HPDE6-E6E7 (cell line): ENCODE measurements around the gene ASB2.
A peak's percentile ranks its signal among the peaks of the same experiment; 100 is the strongest.

ENCODE experiments used
- DNase-seq: peaks from one replicate; pipeline ENCODE4 v3.0.0; 2011; ENCODE audit warnings: missing footprints; ENCODE audit errors: extremely low spot score

ASB2 gene

GRCh38 chr14:93950948-93951634 is 25.3 kb downstream of the ASB2 start:
- no peak for DNase-seq

- no peak for DNase-seq
Measured at GRCh38 chr14:93949511-93950075, 26.8 kb downstream of the ASB2 start.

- DNase-seq = no peak
Measured at GRCh38 chr14:93947282-93947681, 29.1 kb downstream of the ASB2 start.

GRCh38 chr14:93946541-93947090 is 29.8 kb downstream of the ASB2 start:
- DNase-seq = no peak

GRCh38 chr14:93946104-93946503 is 30.3 kb downstream of the ASB2 start:
- no peak for DNase-seq

DNA sequence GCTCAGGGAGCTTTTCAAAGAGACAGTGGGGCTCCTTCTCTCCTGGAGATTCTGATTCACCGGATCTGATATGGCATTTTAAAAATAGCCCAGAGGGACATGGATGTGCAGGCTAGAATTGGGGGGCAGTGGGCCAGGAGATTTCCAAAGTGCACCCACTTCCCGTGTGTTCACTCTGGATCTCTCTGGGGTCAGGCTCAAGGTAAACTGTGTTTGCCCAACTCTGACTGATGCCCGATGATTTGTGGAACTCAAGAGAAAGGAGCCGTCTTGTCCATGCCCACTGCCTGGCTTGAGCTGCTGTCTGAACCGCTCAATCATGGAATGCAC is 31.3 kb downstream of the ASB2 start:
- no peak for DNase-seq

DNA sequence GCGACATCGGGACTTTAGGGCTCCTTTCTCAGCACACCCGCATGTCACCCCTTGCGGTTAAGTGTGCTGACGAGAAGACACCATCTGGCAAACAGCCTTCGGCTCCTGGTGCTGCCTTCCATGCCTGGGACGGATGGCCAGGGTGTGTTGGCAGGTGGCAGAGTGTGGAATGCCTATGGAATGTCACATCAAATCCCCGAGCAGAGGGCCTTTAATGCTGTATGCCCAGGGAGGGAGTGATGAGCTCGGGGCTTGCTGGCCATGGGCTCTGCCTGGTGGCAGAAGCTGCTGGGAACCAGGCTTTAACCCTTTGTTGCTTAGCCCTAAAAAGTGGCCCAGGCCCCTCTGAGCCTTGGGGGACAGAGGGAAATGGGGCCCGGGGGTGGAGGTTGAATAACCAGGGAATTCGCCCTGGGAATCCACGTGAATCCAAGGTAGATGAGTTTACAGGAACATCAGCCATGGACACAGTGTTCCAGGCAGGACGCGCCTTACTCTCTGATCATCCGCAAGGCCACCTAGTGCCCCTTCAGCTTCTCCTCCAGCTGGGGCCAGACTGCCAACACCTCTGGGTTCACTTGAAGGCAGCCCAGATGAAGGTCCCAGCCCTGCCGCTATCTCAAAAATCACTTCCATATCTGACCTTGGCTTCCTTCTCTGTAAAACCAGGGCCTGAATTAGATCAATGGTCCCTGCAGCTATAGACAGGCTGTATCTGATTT is 31.9 kb downstream of the ASB2 start:
- DNase-seq = no peak

- DNase-seq = no peak
Measured at GRCh38 chr14:93943930-93944329, 32.4 kb downstream of the ASB2 start.

DNA sequence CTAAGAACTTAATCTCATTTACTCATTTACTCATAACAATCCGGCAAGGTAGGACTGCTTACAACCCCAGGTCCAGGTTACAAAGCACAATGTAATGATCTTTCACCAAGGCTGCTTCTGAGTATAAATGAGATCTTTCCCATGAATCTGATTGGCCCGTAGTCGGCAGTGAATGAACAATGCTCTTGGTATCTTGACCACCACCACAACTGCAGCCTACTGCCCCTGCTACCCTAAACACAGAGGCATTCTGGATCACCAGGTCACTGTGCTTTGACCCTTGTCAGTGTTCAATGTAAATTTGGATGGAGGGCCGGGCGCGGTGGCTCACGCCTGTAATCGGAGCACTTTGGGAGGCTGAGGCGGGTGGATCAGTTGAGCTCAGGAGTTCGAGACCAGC is 33.3 kb downstream of the ASB2 start:
- no peak for DNase-seq

GRCh38 chr14:93941293-93941910 is 35.0 kb downstream of the ASB2 start:
- DNase-seq = peak; percentile 84

DNA sequence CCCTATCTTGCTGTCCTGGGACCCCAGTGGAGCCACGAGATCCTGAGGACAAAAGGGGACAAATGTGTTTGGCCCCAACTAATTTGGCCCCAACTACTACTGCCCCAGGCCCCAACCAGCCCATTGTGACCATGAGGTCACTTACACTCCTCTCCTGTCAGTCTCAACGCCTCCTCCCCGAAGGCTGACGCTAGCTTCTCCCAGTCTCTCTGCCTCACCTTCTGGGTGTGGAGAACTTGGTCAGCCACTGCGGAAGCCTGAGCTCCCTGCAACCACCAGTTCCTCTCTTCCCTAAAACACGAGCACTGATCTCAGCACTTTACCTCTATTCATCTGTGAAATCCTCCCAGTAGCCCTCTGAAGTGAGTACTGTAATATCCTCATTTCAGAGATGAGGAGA is 35.9 kb downstream of the ASB2 start:
- no peak for DNase-seq

DNA sequence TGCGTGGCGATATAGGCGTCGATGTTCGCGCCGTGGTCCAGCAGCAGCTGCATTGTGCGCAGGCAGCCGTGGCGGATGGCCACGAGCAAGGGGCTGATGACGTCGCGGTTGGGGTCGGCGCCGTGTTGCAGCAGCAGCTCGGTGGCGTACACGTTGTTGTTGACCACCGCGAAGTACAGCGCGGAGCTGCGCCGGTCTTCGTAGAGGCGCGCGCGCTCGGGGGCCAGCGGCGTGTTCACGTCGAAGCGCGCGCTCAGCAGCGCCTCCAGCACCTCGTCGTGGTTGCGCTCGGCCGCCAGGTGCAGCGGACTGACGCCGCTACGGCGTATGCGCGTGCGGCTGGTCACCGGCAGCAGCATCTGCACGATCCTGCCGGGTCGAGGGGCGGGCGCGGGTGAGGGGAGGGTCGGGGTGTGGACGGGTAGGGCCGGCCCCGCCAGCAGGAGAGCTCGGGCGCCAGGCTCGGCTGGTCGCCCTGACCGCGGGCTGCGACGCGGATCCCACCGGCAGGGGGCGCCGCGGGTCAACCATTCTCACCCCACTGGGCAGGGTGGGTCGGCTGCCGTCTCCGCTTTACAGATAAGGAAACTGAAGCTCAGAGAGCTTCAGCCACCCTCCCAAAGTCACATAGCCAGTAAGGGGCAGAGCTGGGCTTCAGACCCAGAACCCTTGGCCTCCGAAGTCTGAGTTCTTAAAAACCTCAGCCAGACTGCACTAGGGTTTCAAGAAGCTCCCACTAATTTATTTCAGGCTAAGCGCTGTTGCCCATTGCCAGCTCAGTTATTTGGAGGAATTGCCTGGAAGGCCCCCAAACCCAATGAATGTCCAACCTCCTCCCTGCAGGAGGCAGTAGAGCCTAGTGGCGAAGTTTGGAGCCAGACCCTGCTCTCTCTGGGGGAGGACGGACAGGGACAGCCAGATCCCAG is 36.8 kb downstream of the ASB2 start:
- peak; percentile 63 for DNase-seq

GRCh38 chr14:93938751-93939303 is 37.5 kb downstream of the ASB2 start:
- no peak for DNase-seq

GRCh38 chr14:93937519-93937918 is 38.9 kb downstream of the ASB2 start:
- peak; percentile 95 for DNase-seq

GRCh38 chr14:93936926-93937325 is 39.4 kb downstream of the ASB2 start:
- DNase-seq = no peak

DNA sequence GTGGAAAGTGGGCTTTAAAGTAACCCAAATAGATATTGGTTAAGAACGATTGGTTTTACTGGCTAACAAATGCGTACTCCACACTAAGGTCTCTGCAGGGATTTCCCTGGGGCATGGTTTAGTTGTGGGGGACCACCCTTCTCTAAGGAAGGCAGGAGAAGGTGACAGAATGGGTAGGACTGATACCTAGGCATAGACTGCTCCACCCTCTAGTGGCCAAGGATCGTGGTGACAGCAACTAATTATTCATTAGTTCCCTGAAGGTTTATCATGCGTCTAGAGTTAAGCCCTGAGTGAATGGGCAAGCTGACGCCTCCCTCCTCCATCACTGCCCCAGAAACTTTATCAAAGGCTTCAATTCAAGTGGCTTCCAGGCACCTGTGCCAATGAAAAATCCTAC is 40.1 kb downstream of the ASB2 start:
- peak; percentile 54 for DNase-seq

- DNase-seq = no peak
Measured at GRCh38 chr14:93935213-93935612, 41.2 kb downstream of the ASB2 start.

GRCh38 chr14:93932642-93933041 is 43.7 kb downstream of the ASB2 start:
- DNase-seq = no peak

- DNase-seq = no peak
Measured at GRCh38 chr14:93930989-93931307, 45.4 kb downstream of the ASB2 start.

- DNase-seq = no peak
Measured at GRCh38 chr14:93930296-93930988, 45.9 kb downstream of the ASB2 start.

GRCh38 chr14:93929657-93930056 is 46.7 kb downstream of the ASB2 start:
- DNase-seq = no peak
